ENCODE measurements around the gene BTG4. TPM values are rescaled to one million over a fixed set of nuclear protein-coding genes. Genes with fewer than 3 reads are reported as not detected.

BTG4 gene
- total and polyA plus RNA-seq, 9 of the 15 experiments (the other 6 are each of a cell fraction or from before 2014, with no cell fraction given): not detected

- TF ChIP-seq, protein P1, sequence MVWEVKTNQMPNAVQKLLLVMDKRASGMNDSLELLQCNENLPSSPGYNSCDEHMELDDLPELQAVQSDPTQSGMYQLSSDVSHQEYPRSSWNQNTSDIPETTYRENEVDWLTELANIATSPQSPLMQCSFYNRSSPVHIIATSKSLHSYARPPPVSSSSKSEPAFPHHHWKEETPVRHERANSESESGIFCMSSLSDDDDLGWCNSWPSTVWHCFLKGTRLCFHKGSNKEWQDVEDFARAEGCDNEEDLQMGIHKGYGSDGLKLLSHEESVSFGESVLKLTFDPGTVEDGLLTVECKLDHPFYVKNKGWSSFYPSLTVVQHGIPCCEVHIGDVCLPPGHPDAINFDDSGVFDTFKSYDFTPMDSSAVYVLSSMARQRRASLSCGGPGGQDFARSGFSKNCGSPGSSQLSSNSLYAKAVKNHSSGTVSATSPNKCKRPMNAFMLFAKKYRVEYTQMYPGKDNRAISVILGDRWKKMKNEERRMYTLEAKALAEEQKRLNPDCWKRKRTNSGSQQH (CRISPR knock-in tag; IDR thresholded peaks at IDR 0.05): no peak
- TF ChIP-seq PPARD (CRISPR knock-in tag; IDR thresholded peaks at IDR 0.05) (no peak), ETV1 (tag; conservative IDR thresholded peaks at IDR 0.05; ENCODE audit: low read depth) (no peak), ZNF316 (IDR thresholded peaks at IDR 0.05) (no peak), NFE2 (IDR thresholded peaks at IDR 0.05; ENCODE audit: low read depth) (no peak), GABPA (tag; conservative IDR thresholded peaks at IDR 0.05; ENCODE audit: low read depth) (no peak)
Measured at GRCh38 chr11:111521135-111521534, 8.9 kb upstream of the BTG4 start (continued).

GRCh38 chr11:111520560-111520959 lies 8.4 kb upstream of the BTG4 start:
- Histone ChIP-seq H3K4me2 (ENCODE audit: insufficient read depth, low read length) (no peak overlapping the region), H3K9me1 (ENCODE audit: control insufficient read depth, insufficient read depth, low read length) (no peaks in the 10 kb centered on the region), H3K36me3 (ENCODE audit: control insufficient read depth, insufficient read depth, low read length) (no peaks in the 10 kb centered on the region), H3K4me1 (replicated peaks in 1 of 2; ENCODE audit: control insufficient read depth in 2 of 2, insufficient read depth in 2 of 2, low read length in 2 of 2) (no peaks in the 10 kb centered on the region), H3K27me3 (ENCODE audit: control insufficient read depth in 2 of 2, insufficient read depth in 2 of 2, low read length in 2 of 2) (peaks cover 8 to 14% of the 10 kb centered on the region in 2 experiments), H3K79me2 (ENCODE audit: control insufficient read depth, insufficient read depth, low read length) (no peaks in the 10 kb centered on the region), H3K27ac (ENCODE audit: extremely low read depth, low read depth, low read length) (no peak overlapping the region), H3K9me3 (replicated peaks; ENCODE audit: control insufficient read depth, insufficient read depth, low read depth, low read length) (no peaks in the 10 kb centered on the region), H4K20me1 (replicated peaks; ENCODE audit: control insufficient read depth, insufficient read depth, low read length) (no peaks in the 10 kb centered on the region), H3K4me3 (no peak overlapping the region), H2AFZ (ENCODE audit: low read depth, low read length) (no peak overlapping the region), H3K9ac (ENCODE audit: insufficient read depth in 1 of 2, low read depth in 2 of 2, low read length in 2 of 2) (no peak overlapping the region)
- WGBS (ENCODE audit: insufficient coverage, low coverage, missing lambda C conversion rate): 5% methylated on average over 2 of the region's 2 CpGs
- no peak for FAIRE-seq
- no peak for DNase-seq (ENCODE audit: extremely low read depth in 1 of 4, low spot score in 3 of 4)
- TF ChIP-seq CEBPG (CRISPR knock-in tag; IDR thresholded peaks at IDR 0.05): no peak
- TF ChIP-seq CEBPG (tag; conservative IDR thresholded peaks at IDR 0.05 in 1 of 2, IDR thresholded peaks at IDR 0.05 in 1 of 2): peak in 1 of 2 experiments; percentile 65; a peak in 2 of 4 replicates
- TF ChIP-seq POLR2G (IDR thresholded peaks at IDR 0.05; ENCODE audit: low read depth, low read length): no peak
- TF ChIP-seq, protein P2, sequence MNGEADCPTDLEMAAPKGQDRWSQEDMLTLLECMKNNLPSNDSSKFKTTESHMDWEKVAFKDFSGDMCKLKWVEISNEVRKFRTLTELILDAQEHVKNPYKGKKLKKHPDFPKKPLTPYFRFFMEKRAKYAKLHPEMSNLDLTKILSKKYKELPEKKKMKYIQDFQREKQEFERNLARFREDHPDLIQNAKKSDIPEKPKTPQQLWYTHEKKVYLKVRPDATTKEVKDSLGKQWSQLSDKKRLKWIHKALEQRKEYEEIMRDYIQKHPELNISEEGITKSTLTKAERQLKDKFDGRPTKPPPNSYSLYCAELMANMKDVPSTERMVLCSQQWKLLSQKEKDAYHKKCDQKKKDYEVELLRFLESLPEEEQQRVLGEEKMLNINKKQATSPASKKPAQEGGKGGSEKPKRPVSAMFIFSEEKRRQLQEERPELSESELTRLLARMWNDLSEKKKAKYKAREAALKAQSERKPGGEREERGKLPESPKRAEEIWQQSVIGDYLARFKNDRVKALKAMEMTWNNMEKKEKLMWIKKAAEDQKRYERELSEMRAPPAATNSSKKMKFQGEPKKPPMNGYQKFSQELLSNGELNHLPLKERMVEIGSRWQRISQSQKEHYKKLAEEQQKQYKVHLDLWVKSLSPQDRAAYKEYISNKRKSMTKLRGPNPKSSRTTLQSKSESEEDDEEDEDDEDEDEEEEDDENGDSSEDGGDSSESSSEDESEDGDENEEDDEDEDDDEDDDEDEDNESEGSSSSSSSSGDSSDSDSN (IDR thresholded peaks at IDR 0.05; ENCODE audit: borderline replicate concordance in 1 of 2, low read depth in 2 of 2, low read length in 2 of 2): no peak
- TF ChIP-seq RB1 (IDR thresholded peaks at IDR 0.05; ENCODE audit: low read depth): no peak
- no peak for TF ChIP-seq NFIX (CRISPR knock-in tag; IDR thresholded peaks at IDR 0.05; ENCODE audit: low read depth)
- BruUV-seq (replicated peaks): no TSS peak
- in situ Hi-C loops (cut with MboI): no loop called here
- ATAC-seq: no peak
- CTCF ChIA-PET (ENCODE audit: low intra/inter-chr PET ratio): no interaction called here
- intact Hi-C loops (cut with micrococcal nuclease): no loop called here
- POLR2A ChIA-PET: interaction anchor here (0.7 kb wide), 1 partner anchor 80 kb away, joined by 3 read pairs; no protein-coding TSS in a partner anchor

Data from K562 (cell line).